GM12878 (cell line): Measurements from ENCODE around the gene ARTN.

ENCODE experiments used
- FOS ChIP-seq: IDR thresholded peaks from 3 replicates; pipeline ENCODE4 v1.6.1; 2011; ENCODE audit warnings: borderline replicate concordance; ENCODE audit not compliant: insufficient read length; ENCODE audit errors: extremely low read depth
- FOXM1 ChIP-seq: IDR thresholded peaks from 2 replicates; pipeline ENCODE4 v1.6.1; 2012; ENCODE audit warnings: low read depth, mild to moderate bottlenecking, inconsistent platforms, low read length, moderate library complexity
- MEF2A ChIP-seq: IDR thresholded peaks from 2 replicates; pipeline ENCODE4 v1.6.1; 2011; ENCODE audit warnings: low read depth, mild to moderate bottlenecking, low read length, moderate library complexity; ENCODE audit not compliant: insufficient read depth
- MYC ChIP-seq: IDR thresholded peaks from 2 replicates; pipeline ENCODE4 v1.6.1; 2011; ENCODE audit warnings: mild to moderate bottlenecking, low read length, moderate library complexity, inconsistent platforms; ENCODE audit not compliant: insufficient read depth, insufficient replicate concordance, insufficient read length, severe bottlenecking
- NRF1 ChIP-seq: conservative IDR thresholded peaks from 2 replicates; pipeline ENCODE4 v1.6.1; 2011; ENCODE audit warnings: mild to moderate bottlenecking, low read depth, low read length, improper control_type of control experiment
- POLR2AphosphoS5 ChIP-seq: IDR thresholded peaks from 2 replicates; pipeline ENCODE4 v1.6.1; 2011; ENCODE audit warnings: mild to moderate bottlenecking, low read length, inconsistent platforms
- TF ChIP-seq, protein P1 (sequence below), 3 experiments: IDR thresholded peaks in 2 of 3; conservative IDR thresholded peaks in 1 of 3; 2 replicates each; pipeline ENCODE4 v1.5.1; 2011; ENCODE audit warnings: low read depth in 3 of 3, low read length in 3 of 3, mild to moderate bottlenecking in 3 of 3, control low read depth in 2 of 3, moderate library complexity in 2 of 3, inconsistent platforms in 1 of 3, mixed read lengths in 1 of 3; ENCODE audit not compliant: control insufficient read depth in 2 of 3, insufficient read depth in 1 of 3; ENCODE audit errors: extremely low read depth in 1 of 3

DNA sequence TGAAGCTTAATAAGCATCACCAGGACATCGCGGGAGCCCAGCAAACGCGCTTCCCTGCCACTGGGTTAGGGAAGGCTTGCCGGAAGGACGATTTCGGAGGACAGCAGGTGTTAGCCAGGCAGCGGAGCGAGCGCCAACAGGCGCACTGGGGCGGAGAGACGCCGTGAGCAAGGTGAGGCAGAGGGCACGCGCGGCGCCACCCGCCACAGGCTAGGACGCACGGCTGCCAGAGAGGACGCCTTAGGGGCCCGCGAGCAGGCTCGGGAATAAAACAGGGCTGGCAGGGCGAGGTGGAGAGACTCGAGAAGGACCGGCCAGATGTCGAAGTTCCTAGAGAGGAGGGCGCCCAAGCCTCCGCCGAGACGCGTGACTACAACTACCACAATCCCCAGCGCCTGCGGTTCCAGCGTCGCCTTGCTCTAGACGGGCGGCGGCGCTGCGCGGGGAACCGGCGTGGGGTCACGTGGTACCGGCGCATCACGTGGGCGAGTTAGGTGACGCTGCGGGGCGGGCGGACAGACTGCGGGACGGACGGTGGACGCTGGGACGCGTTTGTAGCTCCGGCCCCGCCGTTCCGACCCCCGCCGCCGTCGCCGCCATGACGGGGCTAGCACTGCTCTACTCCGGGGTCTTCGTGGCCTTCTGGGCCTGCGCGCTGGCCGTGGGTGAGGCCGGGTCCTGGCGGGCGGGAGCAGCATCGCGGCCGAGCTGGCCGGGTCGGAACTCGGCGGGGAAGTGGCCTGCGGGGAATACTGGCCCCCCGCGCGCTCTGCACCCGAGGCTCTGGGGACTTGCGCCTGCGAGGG is 41.0 kb downstream of the ARTN start, which contains the start of gene ATP6V0B:
- TF ChIP-seq MEF2A: no peak
- peak; percentile 67 for TF ChIP-seq FOS
- TF ChIP-seq POLR2AphosphoS5: peak; percentile 83; the same call in 1 of the 2 replicates
- TF ChIP-seq, protein P1, sequence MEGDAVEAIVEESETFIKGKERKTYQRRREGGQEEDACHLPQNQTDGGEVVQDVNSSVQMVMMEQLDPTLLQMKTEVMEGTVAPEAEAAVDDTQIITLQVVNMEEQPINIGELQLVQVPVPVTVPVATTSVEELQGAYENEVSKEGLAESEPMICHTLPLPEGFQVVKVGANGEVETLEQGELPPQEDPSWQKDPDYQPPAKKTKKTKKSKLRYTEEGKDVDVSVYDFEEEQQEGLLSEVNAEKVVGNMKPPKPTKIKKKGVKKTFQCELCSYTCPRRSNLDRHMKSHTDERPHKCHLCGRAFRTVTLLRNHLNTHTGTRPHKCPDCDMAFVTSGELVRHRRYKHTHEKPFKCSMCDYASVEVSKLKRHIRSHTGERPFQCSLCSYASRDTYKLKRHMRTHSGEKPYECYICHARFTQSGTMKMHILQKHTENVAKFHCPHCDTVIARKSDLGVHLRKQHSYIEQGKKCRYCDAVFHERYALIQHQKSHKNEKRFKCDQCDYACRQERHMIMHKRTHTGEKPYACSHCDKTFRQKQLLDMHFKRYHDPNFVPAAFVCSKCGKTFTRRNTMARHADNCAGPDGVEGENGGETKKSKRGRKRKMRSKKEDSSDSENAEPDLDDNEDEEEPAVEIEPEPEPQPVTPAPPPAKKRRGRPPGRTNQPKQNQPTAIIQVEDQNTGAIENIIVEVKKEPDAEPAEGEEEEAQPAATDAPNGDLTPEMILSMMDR (IDR thresholded peaks at IDR 0.05 in 2 of 3, conservative IDR thresholded peaks at IDR 0.05 in 1 of 3; ENCODE audit: control insufficient read depth in 2 of 3, extremely low read depth in 1 of 3, insufficient read depth in 1 of 3, low read depth in 3 of 3, low read length in 3 of 3): peak in 2 of 3 experiments; percentile 1 to 6; a peak in 1 of 6 replicates
- TF ChIP-seq FOXM1: no peak
- no peak for TF ChIP-seq MYC
- TF ChIP-seq NRF1: peak; percentile 8; the same call in 1 of the 2 replicates
